Rectal smooth muscle tissue (tissue), 1 donor: Measurements from ENCODE around the gene TYMS.

Source experiments
- H3K27ac ChIP-seq: one replicate; pipeline ENCODE4 v1.7.0; 2013; ENCODE audit warnings: low read depth, low read length, inconsistent platforms
- H3K27me3 ChIP-seq: one replicate; pipeline ENCODE4 v1.7.0; 2013; ENCODE audit warnings: low read length; ENCODE audit not compliant: control insufficient read depth, insufficient read depth
- H3K36me3 ChIP-seq: one replicate; pipeline ENCODE4 v1.7.0; 2013; ENCODE audit warnings: low read length; ENCODE audit not compliant: control insufficient read depth, insufficient read depth
- H3K4me1 ChIP-seq: one replicate; pipeline ENCODE4 v1.7.0; 2013; ENCODE audit warnings: low read length; ENCODE audit not compliant: control insufficient read depth, insufficient read depth
- H3K4me3 ChIP-seq: one replicate; pipeline ENCODE4 v1.7.0; 2013; ENCODE audit warnings: low read length
- H3K9ac ChIP-seq: one replicate; pipeline ENCODE4 v1.7.0; 2013; ENCODE audit warnings: low read length

Gene TYMS

DNA sequence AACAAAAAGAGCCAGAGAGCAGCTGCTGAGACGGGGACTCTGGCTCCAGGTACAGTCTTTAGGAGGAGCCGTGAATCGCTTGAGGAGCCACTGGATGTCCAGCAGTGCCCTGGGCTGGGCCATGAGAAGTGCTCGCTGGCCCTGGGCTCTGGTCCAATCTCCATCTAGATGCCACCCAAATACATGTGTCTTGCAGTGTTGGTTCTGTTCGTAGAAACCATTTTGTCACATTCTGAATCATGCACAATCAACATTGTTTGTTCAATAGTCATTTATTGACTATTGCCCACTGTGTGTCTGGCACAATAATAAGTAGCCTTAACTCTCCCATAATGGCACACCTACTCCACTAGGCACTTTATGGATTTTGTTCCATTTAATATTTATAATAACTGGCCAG is 26.1 kb downstream of the TYMS start:
- no peak overlapping the region for H3K27ac ChIP-seq
- H3K27me3 ChIP-seq = no peaks in the 10 kb centered on the region
- H3K9ac ChIP-seq = no peak overlapping the region
- H3K36me3 ChIP-seq = peaks cover 11% of the 10 kb centered on the region
- H3K4me3 ChIP-seq = no peak overlapping the region
- no peaks in the 10 kb centered on the region for H3K4me1 ChIP-seq

DNA sequence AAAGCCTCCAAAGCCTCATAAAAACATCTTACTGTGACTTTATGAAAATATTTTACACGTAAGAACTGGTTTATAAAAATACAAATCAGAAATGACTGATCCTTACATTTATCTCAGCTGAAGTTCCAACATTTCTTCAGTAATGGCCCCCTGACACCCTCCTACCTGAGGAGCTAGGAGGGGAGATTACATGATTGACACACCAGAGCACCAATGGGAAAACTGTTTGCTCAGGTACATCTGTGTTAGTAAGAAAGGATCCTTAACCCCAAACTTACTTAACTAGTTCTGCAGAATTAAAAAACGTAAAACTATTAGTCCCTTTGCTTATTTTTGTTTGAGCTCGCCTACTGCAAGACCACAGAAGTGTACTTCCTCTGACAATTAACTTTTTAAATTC is 28.0 kb downstream of the TYMS start:
- Histone ChIP-seq H3K27me3 (no peaks in the 10 kb centered on the region), H3K27ac (no peak overlapping the region), H3K4me3 (no peak overlapping the region), H3K36me3 (peaks cover 11% of the 10 kb centered on the region), H3K9ac (no peak overlapping the region), H3K4me1 (no peaks in the 10 kb centered on the region)

DNA sequence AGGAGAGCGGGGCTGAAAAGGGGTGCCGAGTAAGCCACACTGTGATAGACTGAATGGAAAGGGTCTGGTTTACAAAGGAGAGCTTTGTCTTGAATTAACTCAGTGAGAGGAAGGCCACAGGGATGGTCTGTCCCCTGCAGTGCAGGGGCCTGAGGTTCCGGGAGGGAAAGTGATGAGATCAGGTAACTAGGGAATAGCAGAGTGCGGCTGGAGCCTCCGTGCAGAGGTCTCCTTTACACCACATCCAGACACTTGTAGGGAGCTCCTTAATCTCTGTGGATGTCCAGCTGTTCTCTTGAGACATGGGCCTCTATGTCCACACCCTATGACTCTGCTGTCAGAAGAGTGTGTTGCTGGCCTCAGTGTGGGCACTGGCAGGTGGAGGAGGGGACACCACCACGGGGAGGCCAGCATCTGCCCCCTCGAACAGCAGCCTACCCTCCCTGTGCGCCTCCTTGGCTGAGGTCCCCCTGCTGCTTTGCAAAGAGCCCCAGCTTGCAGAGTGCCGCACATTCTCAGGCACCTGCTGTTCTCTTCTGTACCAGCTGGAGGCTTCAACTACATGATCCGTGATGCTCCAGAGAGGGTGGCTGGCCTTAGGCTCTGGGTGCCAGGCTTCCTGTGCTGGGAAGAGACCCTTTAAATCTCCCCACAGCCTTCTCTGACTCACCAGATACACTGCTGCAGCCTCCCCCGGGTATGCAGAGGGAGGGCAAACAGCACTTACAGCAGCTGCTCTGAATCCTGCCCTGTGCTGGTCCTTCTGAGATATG is 29.1 kb downstream of the TYMS start:
- H3K36me3 ChIP-seq = peaks cover 8% of the 10 kb centered on the region
- H3K9ac ChIP-seq = no peak overlapping the region
- no peaks in the 10 kb centered on the region for H3K27me3 ChIP-seq
- H3K4me3 ChIP-seq = no peak overlapping the region
- H3K27ac ChIP-seq = no peak overlapping the region
- H3K4me1 ChIP-seq = no peaks in the 10 kb centered on the region

DNA sequence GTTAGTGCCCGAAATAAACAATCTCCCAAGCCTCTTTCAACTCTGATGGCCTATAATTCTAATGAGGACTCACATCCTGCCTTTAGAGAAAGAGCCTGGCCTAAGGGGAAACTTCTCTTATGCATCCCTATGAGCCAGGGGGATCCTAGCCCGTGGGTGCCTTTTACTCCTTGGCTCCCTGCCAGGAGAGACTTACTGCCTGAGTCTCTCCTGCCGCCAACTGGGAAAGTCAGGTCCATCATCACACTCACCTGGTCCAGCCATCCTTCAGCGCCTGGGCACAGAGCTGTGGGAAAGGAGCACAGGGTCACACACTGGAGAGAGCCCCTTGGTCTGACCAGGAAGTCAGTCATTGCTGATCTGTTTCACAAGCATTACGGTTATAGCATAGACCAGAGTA is 30.9 kb downstream of the TYMS start:
- no peak overlapping the region for H3K4me3 ChIP-seq
- H3K27ac ChIP-seq = no peak overlapping the region
- peaks cover 3% of the 10 kb centered on the region for H3K36me3 ChIP-seq
- H3K27me3 ChIP-seq = no peaks in the 10 kb centered on the region
- H3K4me1 ChIP-seq = no peaks in the 10 kb centered on the region
- no peak overlapping the region for H3K9ac ChIP-seq

DNA sequence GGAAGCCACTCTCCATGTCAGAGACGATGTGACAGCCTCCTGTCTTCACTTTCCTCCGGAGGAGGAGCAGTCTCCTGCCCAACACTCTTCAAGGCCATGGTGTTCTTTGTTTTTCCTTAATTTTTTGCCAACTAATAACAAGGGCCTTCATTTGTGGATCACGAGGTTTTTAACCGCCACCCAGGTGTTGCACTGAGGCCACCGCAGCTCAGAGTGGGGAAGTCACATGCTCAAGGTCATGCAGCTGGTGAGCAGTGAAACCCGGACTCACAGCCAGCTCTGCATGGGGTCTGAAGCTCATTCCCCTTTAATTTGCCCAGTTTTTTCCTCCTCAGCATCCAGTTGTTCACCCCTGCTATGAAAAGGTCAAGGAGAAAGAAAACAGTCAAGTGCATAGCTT is 35.4 kb downstream of the TYMS start:
- Histone ChIP-seq H3K9ac (no peak overlapping the region), H3K27me3 (no peaks in the 10 kb centered on the region), H3K4me3 (no peak overlapping the region), H3K27ac (no peak overlapping the region), H3K4me1 (no peaks in the 10 kb centered on the region), H3K36me3 (peaks cover 3% of the 10 kb centered on the region)

DNA sequence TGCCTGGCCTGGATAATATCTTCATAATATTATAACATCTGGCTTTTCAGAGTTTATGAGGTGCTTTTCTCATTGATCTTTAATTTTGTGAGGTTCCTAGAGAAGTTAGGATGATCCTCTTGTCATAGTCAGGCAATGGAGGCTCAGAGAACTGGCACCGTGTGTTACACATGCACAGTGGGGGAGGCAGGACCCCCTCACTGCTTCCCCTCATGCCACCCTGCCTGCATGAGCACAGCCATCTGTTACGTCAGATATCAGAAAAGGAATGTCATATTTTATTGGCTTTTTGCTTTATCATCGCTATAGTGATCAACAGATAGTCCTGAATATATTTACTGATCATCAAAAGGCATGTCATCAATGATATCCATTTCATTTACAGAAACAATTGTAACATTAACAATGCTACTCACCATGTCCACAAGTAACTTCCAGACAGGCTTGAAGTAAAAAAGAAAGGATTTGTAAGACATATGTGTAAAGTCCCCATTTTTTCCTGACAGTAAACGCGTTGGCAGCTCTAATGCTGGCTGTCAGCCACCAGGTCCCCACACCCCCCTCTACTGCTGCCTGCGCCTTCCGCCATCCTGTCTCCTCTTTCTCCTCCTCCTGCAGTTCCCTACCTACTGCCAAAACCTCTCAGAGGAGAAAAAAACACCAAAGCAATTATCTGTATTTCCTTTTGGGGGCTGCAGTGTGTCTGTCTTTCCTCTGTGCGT is 36.2 kb downstream of the TYMS start:
- Histone ChIP-seq H3K4me3 (no peak overlapping the region), H3K36me3 (peaks cover 3% of the 10 kb centered on the region), H3K9ac (no peak overlapping the region), H3K27me3 (no peaks in the 10 kb centered on the region), H3K27ac (no peak overlapping the region), H3K4me1 (no peaks in the 10 kb centered on the region)

DNA sequence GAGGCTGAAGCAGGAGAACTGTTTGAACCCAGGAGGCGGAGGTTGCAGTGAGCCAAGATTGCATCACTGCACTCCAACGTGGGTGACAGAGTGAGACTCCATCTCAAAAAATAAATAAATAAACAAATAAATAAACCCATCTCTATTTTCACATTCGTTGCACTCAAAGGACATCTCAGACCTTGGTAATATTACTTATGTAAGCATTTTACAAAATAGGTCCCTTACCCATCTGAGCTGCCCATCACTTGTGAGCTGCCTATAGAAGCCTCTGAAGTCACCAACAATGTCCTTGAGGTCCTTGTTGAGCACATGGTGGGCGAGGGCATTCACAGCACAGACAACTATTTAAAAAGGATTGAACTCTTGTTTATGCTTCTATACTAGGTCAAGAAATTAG is 39.6 kb downstream of the TYMS start:
- H3K36me3 ChIP-seq = no peaks in the 10 kb centered on the region
- H3K27me3 ChIP-seq = no peaks in the 10 kb centered on the region
- no peak overlapping the region for H3K27ac ChIP-seq
- no peaks in the 10 kb centered on the region for H3K4me1 ChIP-seq
- no peak overlapping the region for H3K9ac ChIP-seq
- no peak overlapping the region for H3K4me3 ChIP-seq

DNA sequence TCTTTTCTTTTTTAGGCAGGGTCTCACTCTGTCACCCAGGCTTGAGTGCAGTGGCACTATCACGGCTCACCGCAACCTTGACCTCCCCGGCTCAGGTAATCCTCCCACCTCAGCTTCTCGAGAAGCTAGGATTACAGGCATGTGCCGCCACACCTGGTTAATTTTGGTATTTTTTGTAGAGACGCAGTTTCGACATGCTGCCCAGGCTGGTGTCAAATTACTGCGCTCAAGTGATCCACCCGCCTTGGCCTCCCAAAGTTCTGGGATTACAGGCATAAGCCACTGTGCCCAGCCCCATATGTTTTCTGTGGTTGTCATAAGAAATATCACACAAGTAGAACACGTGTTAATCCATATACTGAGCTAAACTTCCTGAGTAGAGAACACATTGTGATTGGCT is 40.3 kb downstream of the TYMS start:
- H3K9ac ChIP-seq = no peak overlapping the region
- no peak overlapping the region for H3K4me3 ChIP-seq
- H3K36me3 ChIP-seq = no peaks in the 10 kb centered on the region
- no peak overlapping the region for H3K27ac ChIP-seq
- H3K4me1 ChIP-seq = peaks cover 2% of the 10 kb centered on the region
- no peaks in the 10 kb centered on the region for H3K27me3 ChIP-seq

DNA sequence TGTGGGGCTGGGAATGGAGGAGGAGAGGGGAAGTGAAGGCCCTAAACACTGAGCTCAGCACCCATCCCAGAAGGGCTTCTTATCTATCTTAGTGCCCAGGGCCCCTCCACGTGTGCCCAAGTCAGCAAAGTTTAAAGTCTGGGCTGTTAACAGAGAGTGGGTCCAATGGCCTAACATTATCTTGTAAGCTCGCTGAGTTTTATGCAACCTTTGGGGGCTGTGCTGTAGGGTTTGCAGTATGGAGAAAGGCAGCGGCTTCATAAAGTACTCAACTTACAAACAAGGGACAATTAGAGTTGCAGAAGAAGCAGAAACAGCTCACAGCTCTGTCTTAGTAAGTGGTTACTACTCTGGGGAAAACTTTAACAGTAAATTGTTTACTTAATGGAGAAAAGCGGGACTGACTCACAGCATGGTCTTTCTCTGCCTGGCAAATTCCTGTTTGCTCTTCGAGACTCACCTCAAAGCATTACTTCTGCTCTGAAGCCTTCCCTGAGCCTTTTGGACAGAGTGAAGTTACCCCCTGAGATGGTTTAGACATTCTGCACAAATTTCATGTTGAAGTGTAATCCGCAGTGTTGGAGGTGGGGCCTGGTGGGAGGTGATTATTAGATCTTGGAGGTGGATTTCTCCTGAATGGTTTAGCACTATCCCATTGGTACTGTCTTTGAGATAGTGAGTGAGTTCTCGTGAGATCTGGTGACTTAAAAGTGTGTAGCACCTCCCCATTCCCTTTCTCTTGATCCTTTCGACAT is 45.9 kb downstream of the TYMS start:
- H3K4me3 ChIP-seq = no peak overlapping the region
- H3K9ac ChIP-seq = no peak overlapping the region
- peaks cover 5% of the 10 kb centered on the region for H3K4me1 ChIP-seq
- no peaks in the 10 kb centered on the region for H3K27me3 ChIP-seq
- H3K36me3 ChIP-seq = no peaks in the 10 kb centered on the region
- peak overlapping the region; percentile 58 for H3K27ac ChIP-seq

DNA sequence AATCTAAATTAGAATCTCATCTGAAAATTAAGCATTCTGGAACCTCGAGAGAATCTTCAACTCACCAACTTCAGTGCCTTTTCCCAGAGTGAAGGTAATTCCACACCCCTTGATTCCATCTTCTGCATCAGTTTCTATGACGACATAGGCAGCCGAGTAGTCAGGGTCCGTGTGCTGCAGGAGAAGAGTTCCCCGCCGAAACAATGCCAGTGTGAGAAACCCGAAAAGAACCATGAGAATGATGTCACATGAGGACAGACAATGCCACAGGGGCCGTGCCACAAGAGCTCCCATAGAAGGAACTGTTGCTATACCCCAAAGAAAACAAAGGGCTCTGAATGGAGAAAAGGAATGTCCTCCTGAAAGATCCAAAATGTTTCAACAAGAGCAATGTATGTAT is 49.0 kb downstream of the TYMS start:
- Histone ChIP-seq H3K36me3 (no peaks in the 10 kb centered on the region), H3K9ac (no peak overlapping the region)

DNA sequence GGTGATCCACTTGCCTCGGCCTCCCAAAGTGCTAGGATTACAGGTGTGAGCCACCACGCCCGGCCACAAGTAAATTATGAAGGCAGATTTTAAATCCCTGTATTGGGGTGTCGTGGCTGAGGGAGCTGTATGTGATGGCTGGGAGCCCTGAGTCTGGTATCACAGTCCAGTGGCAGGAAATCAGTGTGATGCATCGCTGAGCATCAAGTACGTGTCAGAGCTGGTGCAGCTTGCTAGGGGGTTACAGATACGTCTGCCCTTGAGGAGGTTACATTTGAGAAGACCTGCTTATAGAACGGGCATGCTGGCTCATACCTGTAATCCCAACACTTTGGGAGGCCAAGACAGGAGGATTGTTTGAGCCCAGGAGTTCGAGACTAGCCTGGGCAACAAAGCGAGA is 50.6 kb downstream of the TYMS start:
- H3K4me1 ChIP-seq = peaks cover 7% of the 10 kb centered on the region
- no peak overlapping the region for H3K9ac ChIP-seq
- H3K36me3 ChIP-seq = no peaks in the 10 kb centered on the region

More for the DNA sequence above, 49.0 kb downstream of the TYMS start:
- Histone ChIP-seq H3K27ac (no peak overlapping the region), H3K27me3 (no peaks in the 10 kb centered on the region), H3K4me3 (no peak overlapping the region), H3K4me1 (peaks cover 5% of the 10 kb centered on the region)

DNA sequence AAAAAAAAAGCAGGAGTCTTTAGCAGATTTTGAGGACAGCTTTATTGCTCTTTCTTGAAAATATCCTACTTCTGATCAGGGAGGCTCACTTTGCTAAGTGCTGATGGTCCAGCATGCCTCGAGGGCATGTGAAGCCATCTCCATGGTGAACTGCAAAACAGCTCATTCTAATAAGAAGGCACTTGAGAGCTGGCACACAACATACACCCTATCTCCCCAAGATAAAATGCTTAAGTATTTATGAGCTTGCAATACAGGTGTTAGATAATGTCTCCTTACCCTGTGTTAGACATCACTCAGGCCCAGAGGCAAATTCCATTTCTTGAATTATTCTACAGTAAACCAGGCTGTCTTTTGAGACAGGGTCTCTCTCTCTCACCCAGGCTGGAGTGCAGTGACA is 52.3 kb downstream of the TYMS start:
- Histone ChIP-seq H3K36me3 (no peaks in the 10 kb centered on the region), H3K27me3 (no peaks in the 10 kb centered on the region), H3K9ac (no peak overlapping the region), H3K4me3 (no peak overlapping the region), H3K4me1 (peaks cover 4% of the 10 kb centered on the region), H3K27ac (no peak overlapping the region)

More for the DNA sequence above, 50.6 kb downstream of the TYMS start:
- Histone ChIP-seq H3K27ac (no peak overlapping the region), H3K4me3 (no peak overlapping the region), H3K27me3 (no peaks in the 10 kb centered on the region)
